ENCODE data around the gene PITHD1. TPM values are rescaled to one million over a fixed set of nuclear protein-coding genes. Genes with fewer than 3 reads are reported as not detected.

Gene PITHD1, protein sequence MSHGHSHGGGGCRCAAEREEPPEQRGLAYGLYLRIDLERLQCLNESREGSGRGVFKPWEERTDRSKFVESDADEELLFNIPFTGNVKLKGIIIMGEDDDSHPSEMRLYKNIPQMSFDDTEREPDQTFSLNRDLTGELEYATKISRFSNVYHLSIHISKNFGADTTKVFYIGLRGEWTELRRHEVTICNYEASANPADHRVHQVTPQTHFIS
- 31.3 and 49.8 TPM in 2 replicates for total RNA-seq

GRCh38 chr1:23777979-23778814, at the start of gene PITHD1:
Gene PITHD1 (plus strand): TSS chr1:23778418. CDS start chr1:23778516, 98 bp downstream.

DNA sequence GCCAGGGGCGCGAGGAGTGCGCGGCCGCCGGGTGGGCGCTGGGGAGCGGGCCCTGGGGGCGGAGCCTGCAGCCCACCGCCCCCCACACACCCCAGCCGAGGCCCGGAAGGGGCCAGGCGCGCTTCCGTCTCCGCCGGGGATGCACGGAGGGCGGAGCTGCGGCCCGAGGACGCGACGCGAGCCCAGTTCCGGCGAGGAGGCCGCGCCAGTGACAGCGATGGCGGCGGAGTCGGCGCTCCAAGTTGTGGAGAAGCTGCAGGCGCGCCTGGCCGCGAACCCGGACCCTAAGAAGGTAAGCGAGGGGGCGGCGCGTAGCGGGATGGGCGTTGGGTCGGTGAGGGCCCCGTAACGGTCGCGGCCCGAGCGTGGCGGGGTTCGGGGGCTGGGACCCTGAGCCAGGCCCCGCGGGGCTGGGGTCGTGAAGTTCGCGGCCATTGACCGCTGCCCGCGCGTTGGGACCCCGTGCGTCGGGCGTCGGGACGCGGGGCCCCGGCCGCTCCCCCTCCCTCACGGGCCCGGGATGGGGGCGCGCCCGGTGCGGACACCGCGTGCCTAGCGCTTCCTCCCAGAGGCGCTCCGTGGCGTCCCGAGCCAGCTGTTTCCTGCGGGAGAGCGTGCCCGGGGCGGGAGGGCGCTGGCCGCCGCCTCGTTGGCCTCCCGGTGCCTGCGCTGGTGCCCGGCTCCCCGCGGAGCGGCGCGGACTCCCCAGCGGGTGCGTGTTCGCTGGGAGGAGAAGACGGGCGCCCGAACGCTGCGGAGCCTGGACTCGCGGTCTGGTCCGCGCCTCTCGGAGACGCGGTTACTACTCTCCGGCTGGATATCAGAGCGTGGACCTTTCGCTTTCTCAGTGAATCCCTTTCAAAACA, 34.7 kb upstream of the PITHD1 start, which contains the start of gene ELOA:
ELOA (plus strand) TSS at position 185 of the 866 bp plus-strand sequence; CDS start at position 218, 33 bp downstream.

GRCh38 chr1:23790696-23791515, 12.7 kb downstream of the PITHD1 start, which contains the start of gene LYPLA2:
Gene LYPLA2 (plus strand): TSS chr1:23791145. CDS start chr1:23792683, 1,538 bp downstream.

GRCh38 chr1:23800400-23801337, 22.5 kb downstream of the PITHD1 start, which contains the start of gene GALE:
Gene GALE (minus strand): TSS chr1:23800754. CDS start chr1:23799007, 1,747 bp downstream.

DNA sequence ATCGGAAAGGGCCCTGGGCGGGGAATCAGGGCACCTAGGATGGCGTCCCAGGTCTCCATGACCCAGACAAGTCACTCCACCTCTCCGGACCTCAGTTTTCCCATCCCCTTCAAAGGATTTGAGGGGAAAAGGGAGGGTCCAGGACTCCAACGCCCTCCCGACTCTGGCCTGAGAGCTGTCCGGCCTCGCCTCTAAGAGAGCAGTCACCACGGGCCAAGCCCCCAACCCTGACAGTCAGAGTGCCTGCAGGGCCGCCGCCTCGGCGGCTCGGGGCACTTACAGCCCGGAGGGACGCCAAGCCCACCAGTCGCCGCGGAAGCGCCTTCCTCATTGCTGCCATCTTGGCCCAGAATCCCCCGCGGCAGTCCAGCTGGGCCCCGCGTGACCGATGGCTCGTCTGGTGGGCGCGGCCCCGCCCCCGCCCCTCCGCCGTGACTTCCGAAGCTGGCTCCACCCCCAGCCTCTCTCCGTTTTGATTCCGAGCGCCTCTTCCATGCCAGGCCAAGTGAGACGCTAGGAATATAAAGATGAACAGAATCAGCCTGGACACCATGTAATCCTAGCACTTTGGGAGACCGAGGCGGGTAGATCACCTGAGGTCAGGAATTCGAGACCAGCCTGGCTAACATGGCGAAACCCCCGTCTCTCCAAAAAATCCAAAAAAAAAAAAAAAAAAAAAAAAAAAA, 47.0 kb downstream of the PITHD1 start, which contains the start of gene HMGCL:
HMGCL (minus strand) TSS at position 354 of the 686 bp plus-strand sequence; CDS start at position 340, 14 bp downstream.

Other genes with a start within 250 kb of the PITHD1 start
- gene E2F2, start 247.2 kb upstream of the PITHD1 start, total RNA-seq = 0.33 and 0.43 TPM in 2 replicates
- gene ID3, start 218.9 kb upstream of the PITHD1 start, total RNA-seq = 530 and 718 TPM in 2 replicates
- 1,631 and 1,774 TPM in 2 replicates for gene RPL11, start 86.6 kb upstream of the PITHD1 start, total RNA-seq
- 21.9 and 22.7 TPM in 2 replicates for gene ELOA, start 34.9 kb upstream of the PITHD1 start, total RNA-seq
- gene LYPLA2, start 12.7 kb downstream of the PITHD1 start, total RNA-seq = 82.4 and 125 TPM in 2 replicates
- gene GALE, start 22.3 kb downstream of the PITHD1 start, total RNA-seq = 11.7 and 13.5 TPM in 2 replicates
- 43.5 and 49.2 TPM in 2 replicates for gene HMGCL, start 47.0 kb downstream of the PITHD1 start, total RNA-seq
- gene FUCA1, start 89.9 kb downstream of the PITHD1 start, total RNA-seq = 12.8 and 15.1 TPM in 2 replicates
- not detected in 2 replicates for gene CNR2, start 134.9 kb downstream of the PITHD1 start, total RNA-seq
- gene PNRC2, start 181.4 kb downstream of the PITHD1 start, total RNA-seq = 104 and 144 TPM in 2 replicates
- 65.5 and 80.4 TPM in 2 replicates for gene SRSF10, start 201.9 kb downstream of the PITHD1 start, total RNA-seq